Nephron (organoid): Measurements from ENCODE around the gene NDUFB10.
A peak's percentile ranks its signal among the peaks of the same experiment; 100 is the strongest.

Source experiments
- H3K27ac Mint-ChIP-seq, 3 experiments: 2 replicates each; pipeline ENCODE4 v1.8.0; 2020; ENCODE audit warnings: mixed read lengths in 3 of 3, mild to moderate bottlenecking in 2 of 3, moderate library complexity in 1 of 3
- H3K27me3 Mint-ChIP-seq: 2 replicates; pipeline ENCODE4 v1.8.0; 2021; ENCODE audit warnings: low read depth, mild to moderate bottlenecking, moderate library complexity, mixed read lengths
- H3K36me3 Mint-ChIP-seq: 2 replicates; pipeline ENCODE4 v1.8.0; 2020; ENCODE audit warnings: low read depth, mixed read lengths
- H3K4me1 Mint-ChIP-seq: 2 replicates; pipeline ENCODE4 v1.8.0; 2020; ENCODE audit warnings: mixed read lengths
- H3K4me3 Mint-ChIP-seq, 3 experiments: 2 replicates each; pipeline ENCODE4 v1.8.0; 2020; ENCODE audit warnings: mild to moderate bottlenecking in 3 of 3, mixed read lengths in 3 of 3, moderate library complexity in 2 of 3
- H3K9me3 Mint-ChIP-seq: 2 replicates; pipeline ENCODE4 v1.8.0; 2020; ENCODE audit warnings: mixed read lengths
- CTCF ChIP-seq, 3 experiments: fragments of 200-600 bp; sonication (generic); IDR thresholded peaks; one replicate each; pipeline ENCODE4 v1.5.0; 2021; ENCODE audit warnings: antibody characterized with exemption in 3 of 3; ENCODE audit not compliant: unreplicated experiment in 3 of 3

Gene NDUFB10

DNA sequence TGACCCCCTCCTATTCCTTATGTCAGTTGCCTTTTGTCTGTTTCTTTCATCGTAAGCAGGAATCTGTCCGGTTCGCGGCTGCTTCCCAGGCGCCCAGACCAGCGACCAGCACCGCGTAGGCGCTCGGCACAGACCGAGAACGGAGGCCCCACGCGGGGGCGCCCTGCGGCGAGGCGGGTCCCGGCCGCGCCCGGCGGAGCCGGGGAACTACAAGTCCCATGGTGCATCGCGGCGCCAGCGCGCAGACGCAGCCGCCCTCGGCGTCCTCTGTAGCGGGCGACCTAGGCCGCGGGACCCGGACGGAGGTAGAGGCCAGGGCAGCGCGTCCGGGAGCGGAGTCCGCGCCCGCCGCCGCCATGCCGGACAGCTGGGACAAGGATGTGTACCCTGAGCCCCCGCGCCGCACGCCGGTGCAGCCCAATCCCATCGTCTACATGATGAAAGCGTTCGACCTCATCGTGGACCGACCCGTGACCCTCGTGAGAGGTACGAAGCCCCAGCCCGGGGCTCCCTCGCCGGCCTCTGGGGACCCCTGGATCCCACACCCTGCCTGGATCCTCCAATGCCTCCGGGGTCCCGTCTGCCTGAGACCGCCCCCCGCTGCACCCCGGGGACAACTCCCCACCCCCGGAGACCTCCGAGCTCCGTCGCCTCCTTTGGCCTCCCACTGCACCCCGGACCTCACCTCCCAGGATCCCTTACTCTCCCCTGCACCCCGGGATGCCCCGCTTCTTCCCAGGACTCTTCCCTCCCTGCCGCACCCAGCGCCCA lies at the start of gene NDUFB10:
NDUFB10 (plus strand) TSS at position 270 of the 771 bp plus-strand sequence; CDS start at position 357, 87 bp downstream.
- H3K27me3 Mint-ChIP-seq: peaks cover 6% of the 10 kb centered on the region
- peak within 1 kb of the TSS; percentile 59 to 88 (median 73) for H3K27ac Mint-ChIP-seq
- H3K36me3 Mint-ChIP-seq: peaks cover 30% of the 10 kb centered on the region
- H3K9me3 Mint-ChIP-seq: no peaks in the 10 kb centered on the region
- H3K4me3 Mint-ChIP-seq: peak within 1 kb of the TSS; percentile 94 to 96 (median 96)
- peak; percentile 42 to 69 (median 45) for TF ChIP-seq CTCF (IDR thresholded peaks at IDR 0.05; ENCODE audit: unreplicated experiment in 3 of 3)
- peaks cover 27% of the 10 kb centered on the region for H3K4me1 Mint-ChIP-seq

GRCh38 chr16:1909561-1910231 lies 49.6 kb upstream of the NDUFB10 start:
- no peak for TF ChIP-seq CTCF (IDR thresholded peaks at IDR 0.05; ENCODE audit: unreplicated experiment in 3 of 3)
- Mint-ChIP-seq H3K9me3 (no peaks in the 10 kb centered on the region), H3K4me3 (no peak overlapping the region), H3K36me3 (no peaks in the 10 kb centered on the region), H3K27me3 (peaks cover 30% of the 10 kb centered on the region), H3K27ac (no peak overlapping the region), H3K4me1 (peaks cover 6% of the 10 kb centered on the region)

DNA sequence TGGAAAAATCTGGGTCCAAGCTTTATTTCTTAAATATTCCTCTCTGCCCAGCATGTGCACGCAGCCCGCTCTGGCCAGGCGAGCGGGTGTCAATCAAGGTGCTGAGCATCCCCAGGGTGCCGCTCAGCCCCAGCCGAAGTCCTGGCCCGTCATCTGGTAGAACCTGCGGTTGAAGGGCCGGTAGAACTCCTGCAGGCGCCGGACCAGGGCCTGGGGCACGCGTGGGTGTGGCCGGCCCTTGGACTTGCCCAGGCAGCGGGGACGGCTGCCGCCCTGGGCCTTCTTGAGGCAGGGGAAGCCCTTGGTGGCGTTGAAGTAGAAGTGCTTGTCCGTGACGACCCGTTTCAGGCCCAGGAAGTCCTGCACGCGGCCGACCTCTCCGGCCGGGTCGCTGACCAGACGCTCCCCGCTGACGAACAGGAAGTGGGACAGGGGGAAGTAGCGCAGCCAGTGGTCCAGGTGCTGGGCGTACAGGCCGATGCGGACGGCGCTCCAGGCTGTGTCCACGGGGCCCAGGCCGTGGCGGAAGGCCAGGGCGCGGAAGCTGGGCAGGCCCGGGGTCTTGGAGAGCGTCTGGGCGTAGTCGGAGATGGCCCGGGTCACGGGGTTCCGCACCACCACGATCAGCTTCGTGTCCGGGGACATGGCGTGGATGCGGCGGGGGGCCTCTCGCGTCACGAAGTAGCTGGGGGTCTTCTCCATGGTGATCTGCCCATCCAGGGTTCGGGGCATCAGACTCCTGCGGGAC lies 47.7 kb upstream of the NDUFB10 start:
- TF ChIP-seq CTCF (IDR thresholded peaks at IDR 0.05; ENCODE audit: unreplicated experiment in 3 of 3): no peak
- Mint-ChIP-seq H3K9me3 (no peaks in the 10 kb centered on the region), H3K4me3 (no peak overlapping the region), H3K4me1 (peaks cover 5% of the 10 kb centered on the region), H3K27me3 (peaks cover 38% of the 10 kb centered on the region), H3K27ac (no peak overlapping the region), H3K36me3 (no peaks in the 10 kb centered on the region)

DNA sequence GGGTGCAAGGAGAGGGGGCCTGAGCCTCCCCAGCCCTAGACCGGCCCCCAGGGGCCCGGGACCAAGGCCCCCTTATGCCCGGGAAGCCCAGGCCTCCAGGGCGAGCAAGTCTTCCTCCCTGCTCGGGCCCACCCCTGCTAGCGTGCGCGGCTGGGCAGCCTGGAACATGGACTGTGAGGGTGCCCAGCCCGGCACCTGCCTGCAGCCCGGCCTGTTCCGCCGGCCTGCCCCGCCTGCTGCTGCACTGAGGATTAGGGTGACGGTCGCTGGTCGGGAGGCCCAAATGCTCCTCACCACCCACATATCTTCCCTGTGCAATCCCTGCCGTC lies 47.2 kb upstream of the NDUFB10 start:
- H3K27me3 Mint-ChIP-seq: peaks cover 43% of the 10 kb centered on the region
- no peak for TF ChIP-seq CTCF (IDR thresholded peaks at IDR 0.05; ENCODE audit: unreplicated experiment in 3 of 3)
- no peak overlapping the region for H3K27ac Mint-ChIP-seq
- no peak overlapping the region for H3K4me3 Mint-ChIP-seq
- H3K36me3 Mint-ChIP-seq: no peaks in the 10 kb centered on the region
- no peaks in the 10 kb centered on the region for H3K9me3 Mint-ChIP-seq
- peaks cover 5% of the 10 kb centered on the region for H3K4me1 Mint-ChIP-seq

GRCh38 chr16:1913327-1914083 lies 45.8 kb upstream of the NDUFB10 start:
- H3K27me3 Mint-ChIP-seq: peaks cover 48% of the 10 kb centered on the region
- no peaks in the 10 kb centered on the region for H3K36me3 Mint-ChIP-seq
- no peaks in the 10 kb centered on the region for H3K9me3 Mint-ChIP-seq
- H3K4me1 Mint-ChIP-seq: peaks cover 4% of the 10 kb centered on the region
- no peak overlapping the region for H3K4me3 Mint-ChIP-seq
- no peak overlapping the region for H3K27ac Mint-ChIP-seq
- TF ChIP-seq CTCF (IDR thresholded peaks at IDR 0.05; ENCODE audit: unreplicated experiment in 3 of 3): no peak
